Uterus (tissue), 4 donors: ENCODE results near the gene SLFN14. TPM values are rescaled to one million over a fixed set of nuclear protein-coding genes. Genes with fewer than 3 reads are reported as not detected.
"Not testable (repeated sequence)": the region's sequence is repeated elsewhere in the genome, so short reads cannot be mapped to it uniquely, and the experiment has no call there.

ENCODE experiments used
- DNase-seq, 2 donors: peaks; one replicate each; pipeline ENCODE4 v3.0.0-alpha.2; 2019 to 2020
- H3K27ac ChIP-seq, 2 donors: fragments of 200-600 bp; sonication (generic); 1 replicate in 1 of 2; 2 replicates in 1 of 2; pipeline ENCODE4 v1.5.1; 2016 to 2018
- H3K27me3 ChIP-seq, 2 donors: fragments of 200-600 bp; sonication (generic); one replicate each; pipeline ENCODE4 v1.5.1; 2018 to 2019; ENCODE audit warnings: control low read depth in 1 of 2
- H3K36me3 ChIP-seq, 2 donors: fragments of 200-600 bp; sonication (generic); one replicate each; pipeline ENCODE4 v1.5.1; 2019; ENCODE audit warnings: control low read depth in 1 of 2
- H3K4me1 ChIP-seq, 2 donors: fragments of 200-600 bp; sonication (generic); one replicate each; pipeline ENCODE4 v1.5.1; 2018 to 2019; ENCODE audit warnings: control low read depth in 1 of 2
- H3K4me3 ChIP-seq, 2 donors: fragments of 200-600 bp; sonication (generic); 1 replicate in 1 of 2; 2 replicates in 1 of 2; pipeline ENCODE4 v1.5.1; 2018 to 2019; ENCODE audit warnings: mild to moderate bottlenecking in 1 of 2
- H3K9me3 ChIP-seq, 2 donors: fragments of 200-600 bp; sonication (generic); one replicate each; pipeline ENCODE4 v1.5.1; 2019; ENCODE audit warnings: control low read depth in 1 of 2
- CTCF ChIP-seq, 4 experiments: fragments of 200-600 bp in 2 of 4; fragments of 450-650 bp in 2 of 4; sonication (generic) in 2 of 4; IDR thresholded peaks; one replicate each; pipeline ENCODE4 v1.5.1; 2016 to 2019; ENCODE audit warnings: antibody characterized with exemption in 4 of 4, mild to moderate bottlenecking in 2 of 4, moderate library complexity in 1 of 4
- POLR2A ChIP-seq, 2 donors: fragments of 450-650 bp; IDR thresholded peaks; one replicate each; pipeline ENCODE4 v1.6.1; 2016; ENCODE audit warnings: antibody characterized with exemption in 2 of 2, mild to moderate bottlenecking in 1 of 2, moderate library complexity in 1 of 2
- intact Hi-C: fragments of 100-400 bp; cut with DNase I; formaldehyde crosslinking; loops from one replicate; pipeline ENCODE4 v1.15.1; 2023; ENCODE audit warnings: low total_unique reads
- total RNA-seq, 4 donors: library from RNA; depleted of rRNA in 3 of 4; stranded (reverse); fragments of >200 nt in 3 of 4; gene quantifications; one replicate each; pipeline versions ENCODE4 v1.1.0 to v1.2.4, GENCODE V29; 2014 to 2023
- donor health status: DM: yes; HTN: yes; CAD: no.

SLFN14 gene
- total RNA-seq, 4 donors from 2014 or later = 0.76 TPM; not detected in 3

GRCh38 chr17:35566968-35567367 lies 6.3 kb upstream of the SLFN14 start:
- H3K9me3 ChIP-seq = no peaks in the 10 kb centered on the region
- peak overlapping the region; percentile 69 to 81 for H3K4me3 ChIP-seq
- intact Hi-C loops = no loop called here

GRCh38 chr17:35563181-35563580 lies 2.6 kb upstream of the SLFN14 start:
- H3K36me3 ChIP-seq, H3K4me1 ChIP-seq, H3K4me3 ChIP-seq, H3K27me3 ChIP-seq, intact Hi-C loops, DNase-seq, H3K9me3 ChIP-seq, H3K27ac ChIP-seq: not testable (repeated sequence)

More at GRCh38 chr17:35566968-35567367, 6.3 kb upstream of the SLFN14 start:
- TF ChIP-seq POLR2A (IDR thresholded peaks at IDR 0.05) (no peak), CTCF (IDR thresholded peaks at IDR 0.05) (no peak)
- no peaks in the 10 kb centered on the region for H3K36me3 ChIP-seq
- H3K27ac ChIP-seq = peak overlapping the region in 1 of 2 donors; percentile 70
- peak in 1 of 2 donors; percentile 19 for DNase-seq
- H3K27me3 ChIP-seq = no peaks in the 10 kb centered on the region
- H3K4me1 ChIP-seq = peaks cover 9 to 11% of the 10 kb centered on the region in 2 donors

GRCh38 chr17:35559495-35560210 lies 966 bp downstream of the SLFN14 start:
- Histone ChIP-seq H3K27ac (no peak overlapping the region), H3K4me3 (no peak overlapping the region), H3K36me3 (no peaks in the 10 kb centered on the region), H3K4me1 (no peaks in the 10 kb centered on the region), H3K9me3 (no peaks in the 10 kb centered on the region), H3K27me3 (no peaks in the 10 kb centered on the region)
- TF ChIP-seq CTCF (IDR thresholded peaks at IDR 0.05) (no peak), POLR2A (IDR thresholded peaks at IDR 0.05) (no peak)
- intact Hi-C loops = no loop called here
- DNase-seq = no peak

- no peak for DNase-seq
- TF ChIP-seq POLR2A (IDR thresholded peaks at IDR 0.05) (no peak), CTCF (IDR thresholded peaks at IDR 0.05) (no peak)
- no peaks in the 10 kb centered on the region for H3K4me1 ChIP-seq
- H3K27ac ChIP-seq = no peak overlapping the region
- no peaks in the 10 kb centered on the region for H3K36me3 ChIP-seq
- no peaks in the 10 kb centered on the region for H3K27me3 ChIP-seq
- H3K4me3 ChIP-seq = no peak overlapping the region
- no peaks in the 10 kb centered on the region for H3K9me3 ChIP-seq
- intact Hi-C loops = no loop called here
These were observed 3.3 kb downstream of the SLFN14 start for GRCh38 chr17:35557353-35557752.

- no peak for DNase-seq
- intact Hi-C loops = no loop called here
- Histone ChIP-seq H3K27me3 (no peaks in the 10 kb centered on the region), H3K4me1 (no peaks in the 10 kb centered on the region), H3K4me3 (no peak overlapping the region), H3K36me3 (no peaks in the 10 kb centered on the region), H3K9me3 (no peaks in the 10 kb centered on the region), H3K27ac (no peak overlapping the region)
- TF ChIP-seq CTCF (IDR thresholded peaks at IDR 0.05) = no peak
- TF ChIP-seq POLR2A (IDR thresholded peaks at IDR 0.05) = no peak
These were observed 4.9 kb downstream of the SLFN14 start for GRCh38 chr17:35555691-35556090.
